ENCODE measurements around the gene LMCD1.

The LMCD1 gene

DNA sequence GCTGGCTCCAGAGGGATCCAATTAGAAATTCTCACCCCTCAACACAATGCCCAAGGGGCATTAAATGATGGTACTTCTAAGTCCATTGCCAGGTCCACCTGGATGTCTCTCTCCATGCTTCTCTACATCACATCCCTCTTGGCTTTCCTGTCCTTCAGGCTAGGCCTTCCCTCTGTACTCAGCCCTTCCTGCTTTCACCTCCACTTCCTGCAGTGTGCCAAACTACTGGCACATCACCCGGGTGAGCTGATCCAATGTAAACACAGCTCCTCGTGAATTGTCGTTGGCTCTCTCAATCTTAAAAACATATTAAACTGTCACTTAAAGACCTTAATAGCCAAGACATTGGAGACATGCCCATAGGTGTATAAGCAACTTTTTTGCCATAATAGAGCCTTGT is 4.0 kb downstream of the LMCD1 start:
- no peak for DNase-seq (ENCODE audit: low read depth in 3 of 3)

DNA sequence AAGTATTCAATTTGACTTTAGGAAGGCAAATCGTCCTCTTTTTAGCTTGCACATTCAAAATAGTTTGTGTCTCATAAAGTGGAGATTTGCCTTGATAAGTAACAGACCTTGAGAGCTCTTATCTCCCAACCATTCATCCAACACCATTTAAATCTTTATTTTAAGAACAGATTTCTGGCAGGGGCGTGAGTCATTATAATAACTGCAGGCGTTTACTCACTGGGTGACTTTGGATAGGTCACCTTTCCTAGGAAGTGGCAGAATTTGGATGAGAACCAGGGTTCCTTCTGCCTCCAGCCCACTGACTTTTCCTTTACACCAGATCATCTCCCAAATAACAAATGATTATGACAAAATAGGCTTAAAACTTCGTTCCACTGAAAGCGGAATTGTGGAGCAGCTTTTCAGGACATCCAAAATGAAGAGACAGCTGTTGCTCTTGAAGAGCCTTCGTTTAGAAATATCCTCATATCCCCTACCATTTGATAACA is 5.0 kb downstream of the LMCD1 start:
- DNase-seq (ENCODE audit: low read depth in 3 of 3): no peak

DNA sequence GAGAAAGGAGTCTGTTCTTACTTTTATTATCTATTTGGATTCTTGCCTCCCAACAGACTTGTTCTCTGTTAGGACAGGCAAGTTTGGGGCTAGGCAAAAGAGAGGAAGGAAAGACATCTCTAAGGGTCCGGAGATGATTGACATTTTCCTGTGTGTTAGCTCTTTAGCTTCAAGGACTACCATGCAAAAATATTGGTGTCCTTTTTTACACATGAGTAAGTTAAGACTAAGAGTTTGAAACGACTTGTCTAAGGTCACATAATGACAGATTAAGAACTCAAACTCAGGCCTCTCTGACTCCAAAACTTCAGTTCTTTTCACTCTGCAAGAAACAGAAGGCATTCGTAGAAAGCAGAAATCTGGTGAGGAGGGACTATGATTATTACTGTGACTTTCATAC is 5.9 kb downstream of the LMCD1 start:
- no peak for DNase-seq (ENCODE audit: low read depth in 3 of 3)

DNA sequence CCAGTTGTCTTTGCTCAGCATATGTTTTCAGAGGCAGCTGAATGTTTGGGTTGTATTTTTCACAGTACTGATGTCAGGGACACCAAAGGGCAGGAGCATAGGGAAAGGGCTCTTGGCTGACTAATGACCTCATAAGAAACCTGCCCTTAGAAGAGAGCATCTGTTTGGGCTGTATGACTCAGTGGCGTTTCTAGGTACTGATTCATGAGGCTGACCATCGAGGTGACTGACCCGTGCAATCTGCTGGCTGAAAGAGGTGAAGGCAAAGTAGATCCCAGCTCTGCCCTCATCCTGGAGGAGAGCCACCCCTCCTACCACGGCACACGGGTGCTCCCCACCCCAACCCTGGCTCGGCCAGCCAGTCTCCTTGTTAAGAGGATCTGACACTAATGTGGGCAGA is 8.3 kb downstream of the LMCD1 start:
- no peak for DNase-seq (ENCODE audit: low read depth in 3 of 3)

DNA sequence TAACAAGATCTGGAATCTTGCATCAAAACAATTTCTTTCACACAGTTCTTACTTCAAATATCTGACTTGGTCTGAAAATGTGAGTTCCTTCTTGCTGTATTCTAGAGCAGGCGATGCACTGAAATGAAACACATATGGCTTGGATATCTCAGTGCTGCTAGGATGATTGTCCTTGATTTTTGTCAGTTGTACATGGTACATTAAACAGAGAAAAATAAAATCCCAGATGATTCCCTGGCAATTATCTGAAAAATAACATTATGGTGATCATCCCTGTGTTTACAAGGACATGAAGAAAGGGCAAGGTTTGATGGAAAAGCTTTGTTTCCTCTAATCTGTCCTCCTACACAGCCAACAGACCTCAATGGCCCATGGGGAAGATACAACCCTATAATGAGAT is 10.6 kb downstream of the LMCD1 start:
- no peak for DNase-seq (ENCODE audit: low read depth in 3 of 3)

DNA sequence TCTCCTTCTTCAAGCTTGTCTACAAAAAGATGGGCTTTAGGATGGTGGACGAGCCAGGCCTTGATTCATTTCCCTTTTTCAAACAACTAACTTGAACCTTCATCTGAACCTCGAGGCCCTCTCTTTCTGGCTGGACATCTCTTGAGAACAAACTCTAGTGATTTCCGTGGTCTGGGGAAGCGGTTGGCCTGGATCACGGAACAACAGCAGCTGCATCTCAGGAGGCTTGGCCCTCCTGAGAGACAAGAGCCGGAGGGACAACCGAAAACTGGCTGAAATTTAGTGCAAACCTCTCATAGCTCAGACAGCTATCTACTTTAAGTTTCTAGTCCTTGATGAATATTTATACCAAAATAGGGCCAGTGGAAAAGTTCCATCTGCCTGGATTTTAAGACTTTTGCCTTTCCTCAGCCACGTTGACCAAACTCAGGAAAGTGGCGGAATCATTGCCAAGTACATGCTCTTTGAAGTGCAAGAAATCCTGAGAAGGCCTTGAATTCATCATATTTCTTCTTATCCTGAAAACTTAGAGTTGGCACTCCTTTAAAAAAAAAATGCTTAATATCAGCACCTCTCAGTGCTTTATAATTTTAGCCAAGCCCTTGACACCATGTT is 14.5 kb downstream of the LMCD1 start:
- DNase-seq (ENCODE audit: low read depth in 3 of 3): no peak

DNA sequence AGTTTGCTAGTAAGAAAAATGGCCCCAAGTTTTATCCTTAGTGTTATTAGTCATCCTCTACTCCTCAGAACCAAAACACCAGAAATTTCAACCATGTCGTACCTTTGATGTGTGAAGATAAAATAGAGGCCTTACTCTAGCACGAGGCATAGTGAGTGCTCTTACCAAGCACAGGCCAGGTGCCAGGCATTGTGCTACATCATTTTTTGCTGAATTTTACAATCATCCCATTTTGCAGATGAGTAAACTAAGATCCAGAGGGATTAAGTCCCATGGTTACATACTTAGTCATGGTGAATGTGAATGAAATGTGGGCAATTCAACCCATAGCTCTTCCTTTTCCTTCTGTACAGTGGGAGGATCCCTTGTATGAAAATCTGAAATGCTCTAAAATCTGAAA is 15.2 kb downstream of the LMCD1 start:
- no peak for DNase-seq (ENCODE audit: low read depth in 3 of 3)

DNA sequence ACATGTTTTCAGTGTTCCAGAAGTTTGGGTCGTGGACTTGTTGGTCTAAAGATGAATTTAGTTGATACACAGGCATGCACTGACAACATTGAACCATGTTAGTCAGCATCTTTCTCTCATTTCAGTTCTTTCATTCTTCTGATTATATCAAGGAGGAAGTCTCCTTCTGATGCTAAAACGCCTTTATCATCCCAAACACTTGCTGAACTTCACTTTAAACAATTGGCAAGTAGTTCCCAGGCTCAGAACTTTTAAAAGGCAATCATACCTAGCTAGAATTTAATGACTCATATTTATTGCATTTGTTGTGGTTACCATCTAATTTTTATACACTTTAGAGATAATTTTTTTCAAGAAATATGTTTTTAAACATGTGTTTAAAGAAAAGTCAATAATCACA is 15.9 kb downstream of the LMCD1 start:
- no peak for DNase-seq (ENCODE audit: low read depth in 3 of 3)

DNA sequence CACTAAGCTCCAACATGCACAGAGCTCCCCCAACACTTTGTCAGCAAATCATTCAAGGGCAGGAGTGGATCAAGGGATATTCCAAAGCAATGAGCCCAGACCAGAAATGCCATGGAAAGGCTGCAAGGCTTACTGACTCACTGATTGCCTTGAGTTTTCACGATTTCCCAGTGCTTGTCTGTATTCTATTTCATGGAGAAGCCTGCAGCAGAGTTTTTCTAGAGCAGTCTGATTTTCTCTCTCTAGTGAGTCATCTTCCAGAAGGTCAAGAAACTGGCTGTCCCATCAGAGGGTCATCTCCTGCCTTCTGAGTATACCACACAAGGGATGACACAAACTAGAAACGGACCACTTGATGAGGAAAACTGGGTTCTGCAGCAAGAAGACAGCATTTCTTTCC is 16.5 kb downstream of the LMCD1 start:
- DNase-seq (ENCODE audit: low read depth in 3 of 3): no peak

DNA sequence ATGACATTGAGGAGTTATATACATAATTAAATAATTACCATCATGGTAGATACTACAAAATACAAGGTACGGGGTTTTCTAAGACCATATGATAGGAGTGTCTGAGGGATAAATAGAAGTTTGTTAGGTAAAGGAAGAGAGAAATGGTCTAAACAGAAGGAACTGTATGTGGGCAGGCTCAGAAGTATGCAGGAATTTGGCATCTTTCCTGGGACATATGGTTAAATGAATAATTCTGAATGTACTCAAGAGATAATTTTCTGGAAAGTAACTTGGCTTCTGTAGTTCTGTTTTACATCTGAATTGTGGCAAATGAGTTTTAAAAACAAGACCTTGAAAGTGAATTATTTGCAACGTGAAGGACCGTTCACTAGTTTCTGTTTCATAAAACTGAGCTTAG is 17.5 kb downstream of the LMCD1 start:
- no peak for DNase-seq (ENCODE audit: low read depth in 3 of 3)

DNA sequence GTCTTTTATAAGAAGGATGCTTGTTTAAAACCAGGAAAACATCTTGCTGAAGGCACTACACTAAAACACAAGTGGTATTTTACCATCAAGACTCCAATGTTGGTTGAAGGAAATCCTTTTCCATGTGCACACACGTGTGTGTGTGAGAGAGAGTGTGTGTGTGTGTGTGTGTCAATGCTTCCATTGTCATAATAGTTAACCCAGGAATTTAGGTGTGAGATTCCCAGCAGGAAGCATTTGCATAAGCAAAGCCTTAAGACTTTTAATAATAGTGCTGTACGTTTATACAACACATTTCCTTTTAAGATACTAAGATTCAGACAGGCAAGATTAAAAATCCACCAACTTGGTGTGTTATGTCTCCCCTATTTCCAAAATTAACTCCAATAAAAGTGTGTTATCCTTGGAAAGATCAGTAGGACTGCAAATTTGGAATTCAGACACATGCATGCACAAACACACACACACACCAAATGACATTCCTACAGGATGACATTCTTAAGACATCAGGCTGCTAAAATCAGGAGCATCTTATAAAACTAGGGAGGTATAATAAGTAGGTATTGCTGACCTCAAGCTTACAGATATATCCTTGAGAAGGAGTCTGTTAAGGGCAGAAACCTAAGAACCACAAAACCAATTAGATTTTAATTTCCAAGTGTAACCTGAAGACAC is 18.3 kb downstream of the LMCD1 start:
- DNase-seq (ENCODE audit: low read depth in 3 of 3): no peak

DNA sequence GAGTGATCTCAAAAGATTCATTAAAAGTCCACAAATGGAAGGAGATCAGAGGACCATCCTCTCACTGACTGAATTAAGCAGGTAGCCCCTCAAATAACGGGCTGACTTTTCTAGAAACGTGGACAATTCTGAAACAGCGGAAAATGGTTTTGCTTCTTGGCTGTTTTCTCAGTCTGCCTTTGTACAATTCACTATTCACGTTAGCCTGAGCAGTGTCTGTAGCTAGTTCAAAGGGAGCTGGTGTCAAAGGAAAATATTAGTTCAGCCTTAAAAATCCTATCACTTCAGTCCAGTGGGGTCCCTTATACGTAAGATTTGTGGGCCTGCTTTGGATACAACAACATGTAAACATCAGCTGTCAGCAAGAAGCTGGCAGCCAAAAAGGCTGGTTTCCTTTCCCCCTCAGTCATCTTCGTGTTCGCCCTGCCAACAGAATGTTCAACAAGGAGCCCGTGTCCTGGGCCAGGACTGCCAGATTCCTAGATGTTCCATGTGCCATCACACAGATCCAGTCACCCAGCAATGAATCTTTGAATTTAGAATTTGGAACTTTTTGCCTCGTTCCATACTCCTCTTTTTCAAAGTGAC is 19.3 kb downstream of the LMCD1 start:
- no peak for DNase-seq (ENCODE audit: low read depth in 3 of 3)

DNA sequence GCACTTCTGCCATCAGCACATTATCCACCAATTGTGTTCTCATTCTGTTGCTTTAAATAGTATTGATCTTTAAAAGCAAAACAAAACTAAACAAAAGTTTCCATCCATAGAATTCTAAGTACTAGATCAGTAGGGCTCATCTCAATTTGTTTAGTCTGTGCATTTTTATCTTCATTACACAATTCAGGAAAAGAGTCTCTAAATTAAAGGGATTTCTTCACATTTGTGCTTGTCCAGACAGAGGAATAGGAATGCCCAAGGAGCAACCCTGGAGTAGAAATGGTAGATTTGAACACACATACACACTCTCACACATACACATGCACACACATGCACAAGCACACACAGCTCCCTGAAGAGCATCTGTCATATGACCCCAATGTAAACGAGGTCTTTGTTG is 21.4 kb downstream of the LMCD1 start:
- no peak for DNase-seq (ENCODE audit: low read depth in 3 of 3)

DNA sequence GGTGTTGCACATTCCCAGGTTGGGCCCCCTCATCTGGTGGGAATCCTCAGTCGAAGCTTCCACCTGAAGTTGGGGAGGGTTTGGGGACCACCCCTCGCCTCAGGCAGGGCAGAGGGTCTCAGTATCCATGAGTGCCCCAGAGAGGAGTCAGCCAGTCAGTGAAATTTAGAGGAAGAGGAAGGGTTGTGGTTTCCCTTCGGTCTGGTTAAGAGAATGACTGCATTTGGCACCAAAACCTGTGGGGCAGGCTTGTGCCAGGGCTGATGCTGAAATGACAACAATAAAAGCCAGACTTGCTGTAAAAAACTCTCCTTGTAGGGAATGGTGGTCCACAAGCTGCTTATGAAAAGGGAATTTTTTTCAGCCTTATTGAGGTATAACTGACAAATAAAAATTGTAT is 22.6 kb downstream of the LMCD1 start:
- DNase-seq (ENCODE audit: low read depth in 3 of 3): no peak

DNA sequence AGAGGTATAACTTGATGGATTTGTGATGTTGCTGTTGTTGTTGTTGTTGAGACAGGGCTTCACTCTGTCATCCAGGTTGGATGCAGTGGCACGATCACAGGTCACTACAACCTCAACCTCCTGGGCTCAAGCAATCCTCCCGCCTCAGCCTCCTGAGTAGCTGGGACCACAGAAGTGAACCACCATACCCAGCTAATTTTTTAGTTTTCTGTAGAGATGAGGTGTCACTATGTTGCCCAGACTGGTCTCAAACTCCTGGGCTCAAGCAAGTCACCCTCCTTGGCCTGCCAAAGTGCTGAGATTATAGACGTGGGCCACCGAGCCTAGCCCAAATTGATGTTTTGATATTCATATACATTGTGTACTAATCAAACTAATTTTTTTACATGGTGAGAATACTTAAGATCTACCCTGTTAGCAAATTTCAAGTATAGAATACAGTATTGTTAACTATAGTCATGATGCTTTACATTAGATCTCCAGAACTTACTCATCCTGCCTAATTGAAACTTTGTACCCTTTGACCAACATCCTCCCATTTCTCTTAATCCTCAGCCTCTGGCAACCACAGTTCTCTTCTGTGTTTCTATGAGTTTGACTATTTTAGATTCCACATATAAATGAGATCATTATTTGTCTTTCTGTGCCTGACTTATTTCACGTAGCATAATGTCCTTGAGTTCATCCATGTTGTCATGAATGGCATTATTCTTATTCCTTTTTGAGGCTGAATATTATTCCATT is 23.2 kb downstream of the LMCD1 start:
- no peak for DNase-seq (ENCODE audit: low read depth in 3 of 3)

DNA sequence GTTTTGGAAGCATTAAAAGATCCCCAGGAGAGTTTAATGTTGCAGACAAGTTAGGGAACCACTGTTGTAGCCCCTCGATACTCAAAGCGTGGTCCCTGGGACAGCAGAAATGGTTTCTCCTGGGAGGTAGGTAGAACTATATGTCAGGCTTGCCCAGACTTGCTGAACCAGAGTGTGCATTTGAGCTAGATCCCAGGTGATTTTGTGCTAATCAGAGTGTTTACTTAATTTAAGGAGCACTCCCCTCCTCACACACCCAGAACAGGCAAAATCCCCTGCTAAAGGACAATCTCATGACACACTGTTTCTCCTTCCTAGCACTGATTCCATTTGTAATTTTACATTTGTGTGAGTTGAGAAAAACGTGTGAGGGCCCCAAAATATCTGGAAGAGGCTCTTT is 24.3 kb downstream of the LMCD1 start:
- DNase-seq (ENCODE audit: low read depth in 3 of 3): no peak

DNA sequence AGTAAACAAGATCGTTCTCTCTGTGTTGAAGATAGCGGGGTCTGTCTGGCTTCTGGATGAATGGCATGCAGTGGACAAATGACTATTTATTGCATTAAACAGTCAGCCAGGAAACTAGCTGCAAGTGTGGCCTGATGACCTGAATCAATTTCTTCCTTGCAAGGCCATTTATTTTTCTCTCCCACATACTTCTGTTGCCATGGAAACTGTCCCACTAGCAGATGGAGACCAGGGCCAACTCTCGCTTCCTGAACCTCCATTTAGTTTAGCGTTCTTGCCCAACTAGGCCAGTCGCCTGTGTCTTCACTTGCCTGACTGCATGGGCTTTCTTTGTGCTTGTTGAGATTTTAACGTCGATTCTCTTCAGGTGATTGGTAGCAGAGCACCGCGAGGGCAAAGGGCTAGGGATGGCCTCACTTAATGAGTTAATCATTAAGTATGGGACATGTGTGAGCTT is 27.6 kb downstream of the LMCD1 start:
- DNase-seq (ENCODE audit: low read depth in 3 of 3): no peak

DNA sequence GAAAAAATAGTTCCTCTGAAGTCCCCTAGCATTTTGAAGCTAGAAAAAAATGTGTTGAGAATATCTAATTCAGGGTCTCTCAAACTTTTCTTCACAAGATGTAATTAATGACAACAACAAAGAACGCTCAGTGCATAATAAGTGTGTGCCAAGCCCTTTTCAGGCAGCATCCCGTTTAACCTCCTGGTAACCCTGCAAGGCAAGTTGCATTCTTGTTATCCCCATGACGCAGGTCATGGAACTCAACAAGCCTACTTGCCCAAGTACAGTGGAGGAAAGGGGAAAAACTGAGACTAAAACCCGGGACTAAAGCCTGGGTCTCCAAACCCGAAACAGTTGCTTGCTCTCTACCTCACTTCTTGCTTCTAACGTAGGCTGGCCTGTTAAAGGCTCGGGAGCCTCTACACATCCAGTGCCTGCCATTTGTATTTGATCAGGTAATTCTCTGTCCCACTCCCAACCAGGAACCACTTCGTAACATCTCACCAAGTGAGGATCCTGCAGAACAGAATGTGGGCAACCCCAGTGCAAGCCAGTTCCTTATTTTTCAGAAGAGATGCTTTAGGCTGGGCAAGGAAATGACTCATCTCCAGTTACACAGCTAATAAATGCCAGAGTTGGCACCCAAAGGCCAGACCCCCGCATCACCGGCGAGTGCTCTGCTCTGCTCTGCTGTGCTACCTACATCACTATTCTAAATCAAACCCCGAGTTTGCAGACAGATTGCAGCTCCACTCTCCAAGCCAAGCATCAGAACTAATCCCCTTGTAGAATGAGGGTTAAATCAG is 28.3 kb downstream of the LMCD1 start:
- no peak for DNase-seq (ENCODE audit: low read depth in 3 of 3)

DNA sequence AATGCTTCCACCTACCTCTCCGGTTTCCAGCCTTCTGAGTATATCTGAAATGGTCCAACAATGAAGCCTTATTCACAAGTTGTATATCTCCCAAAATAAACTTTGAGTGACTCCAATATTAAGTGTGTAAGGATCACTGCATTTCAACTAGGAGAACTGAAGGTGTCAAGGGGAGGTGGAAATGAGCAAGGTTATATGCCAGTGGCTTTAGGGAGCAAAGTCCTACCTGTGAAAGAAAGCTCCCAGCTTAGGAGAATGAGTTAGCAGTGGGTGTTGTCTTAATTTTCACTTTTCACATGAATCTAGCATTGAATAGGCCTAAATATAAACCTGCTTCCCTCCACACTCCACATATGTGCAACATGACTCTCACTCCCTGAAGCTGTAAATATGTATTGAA is 29.0 kb downstream of the LMCD1 start:
- no peak for DNase-seq (ENCODE audit: low read depth in 3 of 3)

DNA sequence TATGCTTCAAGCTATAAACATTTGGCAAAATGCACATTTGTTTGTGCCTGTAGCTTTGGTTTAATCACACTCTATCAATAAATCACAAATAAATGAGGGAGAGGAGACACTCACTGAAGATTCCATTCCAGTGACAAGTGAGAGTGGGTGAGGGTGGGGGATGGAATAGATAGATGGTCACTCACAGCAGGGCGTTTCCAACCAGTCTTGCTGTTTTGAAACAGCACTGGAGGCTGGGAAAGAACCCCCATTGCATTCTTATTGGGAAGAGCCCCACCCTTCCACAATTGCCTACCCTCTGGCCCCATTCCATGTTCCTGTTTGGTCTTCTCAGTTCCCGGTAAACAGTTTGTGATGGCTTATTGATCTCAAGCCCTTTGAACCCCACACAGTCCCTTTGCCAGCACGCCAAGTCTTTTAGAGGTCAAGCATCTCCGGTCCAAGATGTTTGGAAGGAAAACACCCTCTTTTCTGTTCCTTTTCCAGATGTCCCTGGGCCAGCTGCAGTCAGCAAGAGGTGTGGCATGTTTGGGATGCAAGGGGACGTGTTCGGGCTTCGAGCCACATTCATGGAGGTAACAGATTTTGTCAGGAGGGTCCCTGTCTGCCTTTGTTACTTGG is 30.7 kb downstream of the LMCD1 start:
- DNase-seq (ENCODE audit: low read depth in 3 of 3): no peak
